K562 (cell line): Measurements from ENCODE around the gene SLC40A1. TPM values are rescaled to one million over a fixed set of nuclear protein-coding genes. Genes with fewer than 3 reads are reported as not detected.

ENCODE experiments used
- BRD9 ChIP-seq: fragments of 450-650 bp; IDR thresholded peaks from 2 replicates; pipeline ENCODE4 v1.6.1; 2018; ENCODE audit warnings: low read depth; ENCODE audit not compliant: partially characterized antibody
- CBFA2T3 ChIP-seq: fragments of 450-650 bp; IDR thresholded peaks from 2 replicates; pipeline ENCODE4 v1.6.1; 2017
- CSDE1 ChIP-seq, 2 experiments: fragments of 450-650 bp; IDR thresholded peaks; 2 replicates each; pipeline ENCODE4 v1.6.1; 2016; ENCODE audit warnings: mild to moderate bottlenecking in 1 of 2
- DEAF1 ChIP-seq: fragments of 450-650 bp; formaldehyde crosslinking; IDR thresholded peaks from 2 replicates; pipeline ENCODE4 v1.4.0; 2020; ENCODE audit warnings: mild to moderate bottlenecking, moderate library complexity
- DPF2 ChIP-seq: fragments of 450-650 bp; IDR thresholded peaks from 2 replicates; pipeline ENCODE4 v1.6.1; 2016
- EHMT2 ChIP-seq: fragments of 450-650 bp; IDR thresholded peaks from 2 replicates; pipeline ENCODE4 v1.6.1; 2018; ENCODE audit warnings: antibody characterized with exemption
- ERF ChIP-seq: fragments of 450-650 bp; formaldehyde crosslinking; IDR thresholded peaks from 2 replicates; pipeline ENCODE4 v1.4.0; 2020; ENCODE audit warnings: mild to moderate bottlenecking, mixed read lengths
- ETS2 ChIP-seq: IDR thresholded peaks from 2 replicates; pipeline ENCODE4 v1.6.1; 2016; ENCODE audit warnings: borderline replicate concordance, missing genetic modification characterization, mild to moderate bottlenecking, moderate library complexity, missing compliant biosample characterization; ENCODE audit not compliant: poor library complexity, severe bottlenecking
- ETV6 ChIP-seq, 3 experiments: fragments of 150-350 bp in 1 of 3; sonication (generic) in 1 of 3; formaldehyde crosslinking in 1 of 3; IDR thresholded peaks; 2 replicates each; pipeline versions ENCODE4 v1.6.1 to v1.8.0; 2014 to 2022; ENCODE audit warnings: borderline replicate concordance in 2 of 3, low read depth in 2 of 3, antibody characterized with exemption in 1 of 3, low read length in 1 of 3, mild to moderate bottlenecking in 1 of 3, missing genetic modification reagents in 1 of 3
- EWSR1 ChIP-seq: fragments of 450-650 bp; IDR thresholded peaks from 2 replicates; pipeline ENCODE4 v1.6.1; 2018; ENCODE audit warnings: borderline replicate concordance, mild to moderate bottlenecking, low read depth, moderate library complexity; ENCODE audit not compliant: partially characterized antibody
- HNRNPK ChIP-seq: fragments of 200-400 bp; formaldehyde crosslinking; IDR thresholded peaks from one replicate; pipeline ENCODE4 v1.6.1; 2018; ENCODE audit warnings: mild to moderate bottlenecking, low read depth, low read length; ENCODE audit not compliant: poor library complexity, severe bottlenecking
- KDM4B ChIP-seq, 2 experiments: fragments of 450-650 bp in 1 of 2; sonication (generic) in 1 of 2; IDR thresholded peaks; 2 replicates each; pipeline ENCODE4 v1.6.1; 2016 to 2017; ENCODE audit warnings: borderline replicate concordance in 2 of 2, antibody characterized with exemption in 1 of 2, low read depth in 1 of 2, mild to moderate bottlenecking in 1 of 2
- MYNN ChIP-seq, 2 experiments: sonication (generic); formaldehyde crosslinking in 1 of 2; IDR thresholded peaks; 2 replicates each; pipeline versions ENCODE4 v1.5.0 to v1.6.1; 2016 to 2020; ENCODE audit warnings: antibody characterized with exemption in 1 of 2, missing genetic modification reagents in 1 of 2
- NONO ChIP-seq, 2 experiments: fragments of 200-400 bp in 1 of 2; fragments of 450-650 bp in 1 of 2; formaldehyde crosslinking in 1 of 2; IDR thresholded peaks; 2 replicates each; pipeline ENCODE4 v1.6.1; 2017; ENCODE audit warnings: low read depth in 2 of 2, mild to moderate bottlenecking in 2 of 2, moderate library complexity in 2 of 2, low read length in 1 of 2
- PML ChIP-seq: IDR thresholded peaks from 2 replicates; pipeline ENCODE4 v1.6.1; 2012; ENCODE audit warnings: low read length, inconsistent platforms
- SMAD2 ChIP-seq: fragments of 150-350 bp; IDR thresholded peaks from 2 replicates; pipeline ENCODE4 v1.6.1; 2014; ENCODE audit warnings: low read depth, mild to moderate bottlenecking, low read length
- STAT5A ChIP-seq: IDR thresholded peaks from 2 replicates; pipeline ENCODE4 v1.6.1; 2012; ENCODE audit warnings: low read length, inconsistent platforms, borderline replicate concordance
- TCF3 ChIP-seq: sonication (generic); formaldehyde crosslinking; IDR thresholded peaks from 2 replicates; pipeline ENCODE4 v1.4.0; 2020; ENCODE audit warnings: mild to moderate bottlenecking, missing genetic modification reagents
- TCFL5 ChIP-seq: fragments of 250-450 bp; sonication (Bioruptor Pico); conservative IDR thresholded peaks from 2 replicates; pipeline ENCODE4 v1.6.1; 2021; ENCODE audit warnings: mild to moderate bottlenecking, moderate library complexity, matching md5 sums
- TEAD4 ChIP-seq, 2 experiments: sonication (generic) in 1 of 2; formaldehyde crosslinking in 1 of 2; IDR thresholded peaks; 2 replicates each; pipeline versions ENCODE4 v1.6.1 to v1.8.0; 2012 to 2022; ENCODE audit warnings: borderline replicate concordance in 1 of 2, inconsistent platforms in 1 of 2, low read length in 1 of 2, mild to moderate bottlenecking in 1 of 2, missing genetic modification reagents in 1 of 2
- ZC3H8 ChIP-seq: fragments of 450-650 bp; IDR thresholded peaks from 2 replicates; pipeline ENCODE4 v1.6.1; 2017
- ZKSCAN1 ChIP-seq: fragments of 150-350 bp; IDR thresholded peaks from 2 replicates; pipeline ENCODE4 v1.6.1; 2016; ENCODE audit warnings: low read depth, low read length
- ZNF354B ChIP-seq: fragments of 250-450 bp; sonication (Bioruptor Pico); IDR thresholded peaks from 2 replicates; pipeline ENCODE4 v1.4.0; 2020
- ZNF583 ChIP-seq: fragments of 250-450 bp; sonication (Bioruptor Pico); IDR thresholded peaks from 2 replicates; pipeline ENCODE4 v1.4.0; 2020
- ZSCAN29 ChIP-seq: fragments of 450-650 bp; IDR thresholded peaks from 2 replicates; pipeline ENCODE4 v1.6.1; 2017
- polyA plus RNA-seq, 8 experiments: library from polyadenylated mRNA; depleted of rRNA in 4 of 8; stranded (reverse) in 5 of 8; unstranded in 3 of 8; fragments of >200 nt; fragmentation: Nextera tagmentation in 2 of 8; fragmentation: Illumina TruSeq in 1 of 8; extraction: Ambion mirVana in 2 of 8; extraction: Trizol in 1 of 8; gene quantifications; 2 replicates each; pipeline versions ENCODE4 v1.2.1 to v1.2.3, GENCODE V29; 2011 to 2014; ENCODE audit warnings: inconsistent platforms in 1 of 8, missing spikeins in 1 of 8
- total RNA-seq, 7 experiments: library from RNA; depleted of rRNA in 6 of 7; stranded (reverse); fragments of >200 nt in 6 of 7; fragmentation: Illumina TruSeq in 2 of 7; extraction: Trizol in 2 of 7; gene quantifications; 2 replicates each; pipeline versions ENCODE4 v1.2.1 to v1.2.3, GENCODE V29; 2011 to 2021; ENCODE audit warnings: low replicate concordance in 1 of 7
- TF ChIP-seq, protein P1 (sequence below), 2 experiments: fragments of 450-650 bp; conservative IDR thresholded peaks; 2 replicates each; pipeline ENCODE4 v1.6.1; 2017; ENCODE audit warnings: mild to moderate bottlenecking in 2 of 2, moderate library complexity in 2 of 2

Gene SLC40A1
- total and polyA plus RNA-seq, 9 of the 15 experiments (the other 6 are each of a cell fraction or from before 2014, with no cell fraction given), result 42.2 to 95.9 (median 54.9) TPM

DNA sequence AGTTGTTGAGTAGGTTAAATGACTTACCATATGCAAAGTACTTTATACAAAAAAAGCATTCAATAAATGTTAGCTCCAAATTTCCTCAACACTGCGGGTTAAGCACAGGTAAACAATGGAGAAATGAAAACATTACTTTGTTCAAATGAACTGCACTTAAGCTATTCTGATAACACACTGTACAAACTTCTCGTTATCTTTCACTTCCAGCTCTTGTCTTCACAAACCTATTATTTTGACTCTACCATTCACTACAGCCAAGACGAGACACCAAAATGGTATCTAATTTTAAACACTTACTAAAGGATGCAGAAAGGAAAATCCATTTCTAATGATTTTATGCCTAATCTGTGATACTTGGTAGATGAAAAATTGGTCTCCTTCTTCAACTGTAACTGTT lies 43.8 kb downstream of the SLC40A1 start (continued):
- TF ChIP-seq ETV6 (IDR thresholded peaks at IDR 0.05; ENCODE audit: borderline replicate concordance in 1 of 2, low read depth in 2 of 2, low read length in 1 of 2) (no peak), ETV6 (CRISPR knock-in tag; IDR thresholded peaks at IDR 0.05; ENCODE audit: borderline replicate concordance) (no peak), HNRNPK (no peak), CBFA2T3 (peak; percentile 77), CSDE1 (IDR thresholded peaks at IDR 0.05) (no peak), MYNN (IDR thresholded peaks at IDR 0.05) (no peak), MYNN (CRISPR knock-in tag; IDR thresholded peaks at IDR 0.05) (no peak), ZKSCAN1 (no peak), BRD9 (no peak), ETS2 (tag) (no peak), ZSCAN29 (no peak), STAT5A (0 out of 2 replicates have a peak, but pooled peaks have one; percentile 20), ZNF583 (CRISPR knock-in tag) (no peak), DPF2 (peak; percentile 79), DEAF1 (CRISPR knock-in tag) (no peak), ERF (CRISPR knock-in tag) (no peak), TCFL5 (CRISPR knock-in tag) (no peak), ZC3H8 (no peak), TEAD4 (IDR thresholded peaks at IDR 0.05; ENCODE audit: low read length) (peak; percentile 58), TEAD4 (CRISPR knock-in tag; IDR thresholded peaks at IDR 0.05; ENCODE audit: borderline replicate concordance) (no peak), EHMT2 (peak; percentile 80), ZNF354B (CRISPR knock-in tag) (no peak), SMAD2 (no peak), NONO (IDR thresholded peaks at IDR 0.05; ENCODE audit: low read depth in 2 of 2, low read length in 1 of 2) (no peak), PML (no peak), TCF3 (CRISPR knock-in tag) (peak; percentile 70), EWSR1 (no peak), KDM4B (IDR thresholded peaks at IDR 0.05; ENCODE audit: borderline replicate concordance in 2 of 2, low read depth in 1 of 2) (no peak)
- TF ChIP-seq, protein P1, sequence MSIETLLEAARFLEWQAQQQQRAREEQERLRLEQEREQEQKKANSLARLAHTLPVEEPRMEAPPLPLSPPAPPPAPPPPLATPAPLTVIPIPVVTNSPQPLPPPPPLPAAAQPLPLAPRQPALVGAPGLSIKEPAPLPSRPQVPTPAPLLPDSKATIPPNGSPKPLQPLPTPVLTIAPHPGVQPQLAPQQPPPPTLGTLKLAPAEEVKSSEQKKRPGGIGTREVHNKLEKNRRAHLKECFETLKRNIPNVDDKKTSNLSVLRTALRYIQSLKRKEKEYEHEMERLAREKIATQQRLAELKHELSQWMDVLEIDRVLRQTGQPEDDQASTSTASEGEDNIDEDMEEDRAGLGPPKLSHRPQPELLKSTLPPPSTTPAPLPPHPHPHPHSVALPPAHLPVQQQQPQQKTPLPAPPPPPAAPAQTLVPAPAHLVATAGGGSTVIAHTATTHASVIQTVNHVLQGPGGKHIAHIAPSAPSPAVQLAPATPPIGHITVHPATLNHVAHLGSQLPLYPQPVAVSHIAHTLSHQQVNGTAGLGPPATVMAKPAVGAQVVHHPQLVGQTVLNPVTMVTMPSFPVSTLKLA (conservative IDR thresholded peaks at IDR 0.05), result no peak
